ENCODE data around the gene SCRT2. TPM values are rescaled to one million over a fixed set of nuclear protein-coding genes. Genes with fewer than 3 reads are reported as not detected.

The SCRT2 gene
- total and polyA plus RNA-seq, 2 of the 4 experiments (the other 2 are of a cell fraction) = not detected

- ChIA-PET CTCF (interaction anchor here (0.6 to 2.0 kb wide), 4 partner anchors 20 to 444 kb away, joined by 3 to 7 read pairs (median 4); no protein-coding TSS in a partner anchor), POLR2A (ENCODE audit: unreplicated experiment) (no interaction called here)
- ATAC-seq (ENCODE audit: low read depth) = no peak
- Histone ChIP-seq H3K23ac (ENCODE audit: low read depth, low read length) (no peak overlapping the region), H3K18ac (ENCODE audit: low read depth, low read length) (no peak overlapping the region), H3K27ac (ENCODE audit: insufficient read depth, low read length) (no peak overlapping the region), H2BK15ac (ENCODE audit: low read depth, low read length) (no peak overlapping the region), H2BK120ac (ENCODE audit: low read depth, low read length) (no peak overlapping the region), H3K56ac (ENCODE audit: extremely low read depth, insufficient read depth, low read length) (no peak overlapping the region), H4K5ac (ENCODE audit: low read depth, low read length) (no peak overlapping the region), H2AFZ (replicated peaks; ENCODE audit: low read length, poor library complexity) (no peak overlapping the region), H3K4me2 (ENCODE audit: low read depth, low read length) (no peak overlapping the region), H3K9me3 (ENCODE audit: control insufficient read depth, insufficient read depth, low read length) (no peaks in the 10 kb centered on the region), H2BK20ac (ENCODE audit: low read depth, low read length) (no peak overlapping the region), H2BK5ac (ENCODE audit: low read depth, low read length, poor library complexity, severe bottlenecking) (no peak overlapping the region), H3K27me3 (ENCODE audit: control insufficient read depth, insufficient read depth, low read length) (no peaks in the 10 kb centered on the region), H3K4ac (ENCODE audit: low read depth, low read length) (no peak overlapping the region), H3K36me3 (ENCODE audit: control insufficient read depth, insufficient read depth, low read length) (peaks cover 36% of the 10 kb centered on the region), H2AK5ac (ENCODE audit: low read depth, low read length) (no peak overlapping the region), H4K91ac (ENCODE audit: insufficient read depth, low read depth, low read length) (no peak overlapping the region), H2AK9ac (replicated peaks; ENCODE audit: low read depth, low read length, poor library complexity) (no peak overlapping the region), H3K4me1 (ENCODE audit: control insufficient read depth, insufficient read depth, low read length) (peaks cover 3% of the 10 kb centered on the region), H4K8ac (ENCODE audit: low read depth in 2 of 2, low read length in 2 of 2) (no peak overlapping the region), H4K20me1 (ENCODE audit: insufficient read depth, low read length) (peaks cover 45% of the 10 kb centered on the region), H3K14ac (replicated peaks; ENCODE audit: low read depth, low read length) (no peak overlapping the region), H3K9me1 (ENCODE audit: insufficient read depth, low read length) (no peaks in the 10 kb centered on the region), H3K4me3 (ENCODE audit: insufficient read depth, low read depth, low read length) (no peak overlapping the region), H3K79me1 (ENCODE audit: low read depth in 1 of 2, low read length in 2 of 2) (peaks cover 34 to 47% of the 10 kb centered on the region in 2 experiments), H3K9ac (ENCODE audit: low read depth, low read length) (no peak overlapping the region)
- in situ Hi-C loops (cut with MboI; ENCODE audit: low sequenced_read_pairs) = loop anchor here (5.0 kb wide), 1 partner anchor 85 kb away; no protein-coding TSS in a partner anchor
- intact Hi-C loops (cut with micrococcal nuclease) = loop anchor here (5.0 kb wide), 1 partner anchor 90 kb away; no protein-coding TSS in a partner anchor
- BruUV-seq (replicated peaks) = no TSS peak
- DNase-seq = no peak
- dilution Hi-C loops (cut with HindIII; ENCODE audit: low sequenced_read_pairs, unreplicated experiment) = no loop called here
- TF ChIP-seq POLR2A (IDR thresholded peaks at IDR 0.05; ENCODE audit: low read depth, low read length) = no peak; the same call in 1 of the 2 replicates
- no CpG with 5 or more reads among the region's 2 CpGs for WGBS, 2 experiments (ENCODE audit: extremely low coverage in 2 of 2, insufficient read length in 1 of 2)
Observed at GRCh38 chr20:646868-647233, 28.8 kb downstream of the SCRT2 start.
